Hematopoietic multipotent progenitor cell treated with erythropoietin and hydrocortisone succinate and interleukin-3 and kit ligand, for 8 days (in vitro differentiated cells): ENCODE data around the gene ZNF629.
"Not testable (repeated sequence)": the region's sequence is repeated elsewhere in the genome, so short reads cannot be mapped to it uniquely, and the experiment has no call there.

Experiments used
- DNase-seq: peaks from one replicate; pipeline ENCODE4 v3.0.0-alpha.2; 2015

ZNF629 gene

DNA sequence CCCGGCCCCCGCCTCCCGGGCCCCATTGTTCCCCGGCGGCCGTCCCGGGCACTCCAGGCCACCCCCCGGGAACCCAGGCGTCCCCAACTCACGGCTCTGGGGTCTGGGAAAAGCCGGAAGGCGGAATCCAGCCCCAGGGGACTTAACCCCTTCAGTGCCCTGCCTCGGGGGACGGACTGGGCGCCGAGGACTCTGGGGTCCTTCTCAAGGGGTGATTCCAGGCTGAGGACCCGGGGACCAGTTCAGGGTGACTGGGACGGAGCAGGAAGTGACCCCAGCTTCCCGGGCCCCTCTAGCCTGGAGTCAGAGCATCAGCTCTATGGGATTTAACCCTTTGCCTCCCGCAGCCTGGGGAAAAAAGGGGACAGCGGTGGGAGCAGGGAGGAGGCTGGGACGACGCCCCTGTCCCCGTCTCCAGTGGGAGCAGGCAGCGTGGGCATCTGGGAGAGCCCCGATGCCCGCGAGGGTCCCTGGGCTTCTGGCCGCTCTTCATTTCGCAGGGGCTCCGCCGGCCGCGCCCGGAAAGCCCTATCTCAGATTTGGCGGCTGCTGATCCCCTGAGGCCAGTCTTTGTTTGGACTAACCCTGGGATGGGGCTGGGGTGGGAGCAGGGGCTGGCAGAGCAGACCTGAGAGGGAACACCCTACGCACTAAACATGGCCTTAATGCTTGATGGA, at the start of gene ZNF629:
TSS of gene ZNF629 (minus strand) at position 270 of the 677 bp plus-strand sequence. CDS start 2,723 bp downstream, outside the sequence.
- DNase-seq, result peak; percentile 43

DNA sequence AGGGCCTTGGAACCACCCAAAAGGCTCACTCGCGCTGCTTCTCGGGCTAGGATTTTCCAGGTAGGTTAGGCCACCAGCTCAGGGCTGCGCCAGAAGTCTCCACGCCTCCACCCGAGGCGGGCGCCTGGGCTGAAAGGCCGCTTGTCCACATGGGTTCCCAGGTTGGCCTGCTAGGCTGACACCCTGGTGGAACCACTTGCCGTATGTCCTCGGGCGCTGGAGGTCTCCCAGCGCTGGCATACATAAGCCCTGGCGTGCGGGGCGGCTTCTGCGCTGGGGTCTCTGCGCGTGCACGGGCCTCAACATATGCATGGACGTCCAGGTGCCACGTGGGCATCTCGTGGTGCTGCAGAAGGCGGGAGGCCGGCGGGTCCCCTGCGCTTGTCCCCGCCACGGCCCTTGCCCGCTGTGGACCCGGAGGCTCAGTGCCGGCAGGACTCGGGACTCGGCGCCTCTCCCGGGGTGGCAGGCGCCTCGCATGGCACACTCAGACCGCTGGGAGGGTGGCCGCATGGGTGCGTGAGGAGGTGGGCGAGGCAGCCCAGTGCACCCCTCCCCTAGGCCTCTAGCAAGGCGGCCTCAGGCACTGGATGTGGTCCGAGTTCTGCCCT, 47.2 kb upstream of the ZNF629 start:
- no peak for DNase-seq

DNA sequence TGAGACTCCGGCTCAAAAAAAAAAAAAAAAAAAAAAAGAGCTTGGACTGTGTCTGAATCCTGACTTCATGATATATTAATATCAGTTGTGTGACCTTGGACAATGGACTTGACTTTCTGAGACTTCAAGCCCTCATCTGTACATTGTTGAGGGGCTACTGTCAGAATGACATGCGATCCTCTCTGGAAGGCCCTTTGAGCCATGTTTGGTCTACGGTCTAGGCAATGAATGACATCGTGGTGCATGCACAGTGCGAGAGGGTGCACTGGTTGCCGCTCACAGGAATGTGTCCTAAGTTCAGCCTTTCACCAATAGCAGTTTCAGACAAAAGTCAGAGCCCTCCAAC, 43.0 kb upstream of the ZNF629 start:
- no peak for DNase-seq

DNA sequence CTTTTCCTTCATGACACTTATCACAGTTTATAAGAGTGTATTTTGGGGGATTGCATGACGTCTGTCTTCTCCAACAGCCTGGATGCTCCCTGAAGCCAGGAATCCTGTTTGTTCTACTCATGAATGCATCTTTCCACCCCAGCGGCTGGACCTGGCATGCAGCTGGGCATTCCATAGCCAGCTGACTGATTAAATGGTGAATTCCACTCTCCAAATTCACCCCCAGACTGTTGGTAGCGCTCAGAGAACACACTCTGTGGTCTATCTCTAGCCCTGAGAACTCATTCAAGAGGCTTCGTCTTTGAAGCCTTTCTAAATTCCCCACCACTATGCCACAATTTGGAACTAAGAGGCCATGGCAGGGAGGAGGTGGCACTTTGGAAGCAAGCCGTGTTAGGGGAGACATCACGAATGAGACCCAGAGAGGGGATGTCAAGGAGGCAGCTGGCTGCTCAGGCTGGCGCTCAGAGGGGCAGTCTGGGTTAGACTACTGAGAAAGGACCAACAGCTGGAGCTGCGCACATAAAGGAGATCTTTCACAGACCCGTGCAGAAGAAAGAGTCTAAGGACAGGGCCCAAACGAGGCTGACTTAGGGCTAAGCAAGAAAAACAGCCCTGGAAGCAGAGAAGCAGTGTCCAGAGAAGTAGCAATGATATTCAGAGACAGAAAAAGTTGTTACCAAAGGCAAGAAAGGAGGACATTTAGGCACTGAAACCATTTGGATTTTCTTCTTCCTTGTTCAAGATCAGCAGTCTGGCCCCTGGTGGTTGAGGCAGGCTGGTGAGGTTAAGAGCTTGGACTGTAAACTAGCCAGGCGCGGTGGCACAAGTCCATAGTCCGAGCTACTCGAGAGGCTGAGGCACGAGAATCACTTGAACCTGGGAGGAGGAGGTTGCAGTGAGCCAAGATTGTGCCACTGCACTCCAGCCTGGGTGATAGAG, 42.4 kb upstream of the ZNF629 start:
- DNase-seq, result no peak

DNA sequence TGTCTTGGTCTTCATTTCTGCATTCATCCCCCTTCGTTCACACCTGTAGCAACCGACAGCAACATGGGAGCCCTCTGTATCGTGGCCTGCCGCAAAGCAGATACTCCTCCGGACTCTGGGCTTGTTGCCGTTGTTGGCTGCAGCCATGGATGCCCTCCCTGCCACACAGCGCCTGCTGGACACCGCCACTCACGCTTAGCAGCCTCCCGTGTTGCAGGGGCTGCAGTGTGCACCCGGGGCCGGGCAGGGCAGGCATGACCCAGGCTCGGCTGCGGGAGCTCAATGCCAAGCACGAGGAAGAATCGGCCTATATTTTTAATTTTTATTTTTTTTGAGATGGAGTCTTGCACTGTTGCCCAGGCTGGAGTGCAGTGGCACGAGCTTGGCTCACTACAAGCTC, 34.9 kb upstream of the ZNF629 start:
- no peak for DNase-seq

DNA sequence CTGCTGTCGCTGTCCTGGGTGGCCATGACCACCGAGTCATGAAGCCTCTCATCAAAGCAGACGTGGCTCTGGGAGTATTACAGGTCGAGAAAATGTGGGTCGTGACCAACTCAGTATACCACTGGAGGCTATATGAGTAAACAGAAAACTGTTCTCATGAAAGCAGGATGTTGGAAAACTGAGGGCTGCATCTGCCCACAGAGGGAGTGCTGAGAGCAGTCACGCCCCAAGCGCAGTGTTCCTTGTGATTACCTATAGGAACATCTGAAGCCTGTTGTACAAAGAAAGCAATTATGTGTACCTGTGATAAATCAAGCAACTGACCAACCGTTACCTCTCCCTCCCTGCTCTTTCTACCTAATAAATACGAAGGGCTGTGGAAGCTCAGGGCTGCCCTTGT, 34.4 kb upstream of the ZNF629 start:
- not testable (repeated sequence) for DNase-seq

DNA sequence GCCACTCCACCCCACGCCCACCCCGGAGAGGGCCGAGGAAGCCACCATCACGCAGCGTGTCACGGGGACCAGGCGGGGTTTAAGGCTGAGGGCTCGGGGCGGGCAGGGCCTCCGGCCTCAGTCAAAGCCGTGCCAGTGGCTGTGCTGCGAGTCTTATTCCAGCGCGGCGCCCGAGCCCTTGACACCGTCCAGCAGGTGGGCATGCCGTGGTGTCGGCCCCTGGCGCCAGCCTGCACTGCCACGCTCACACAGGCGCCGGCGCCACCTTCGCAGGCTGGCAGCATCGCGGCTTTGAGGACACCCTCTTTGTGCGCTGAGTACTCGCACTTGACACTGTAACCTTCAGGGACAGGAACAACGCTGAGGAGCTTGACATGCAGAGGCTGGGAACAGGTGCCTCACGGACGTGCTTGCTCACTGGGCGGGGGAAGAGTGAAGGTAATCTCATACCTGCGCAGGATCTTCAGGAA, 34.0 kb upstream of the ZNF629 start:
- no peak for DNase-seq

DNA sequence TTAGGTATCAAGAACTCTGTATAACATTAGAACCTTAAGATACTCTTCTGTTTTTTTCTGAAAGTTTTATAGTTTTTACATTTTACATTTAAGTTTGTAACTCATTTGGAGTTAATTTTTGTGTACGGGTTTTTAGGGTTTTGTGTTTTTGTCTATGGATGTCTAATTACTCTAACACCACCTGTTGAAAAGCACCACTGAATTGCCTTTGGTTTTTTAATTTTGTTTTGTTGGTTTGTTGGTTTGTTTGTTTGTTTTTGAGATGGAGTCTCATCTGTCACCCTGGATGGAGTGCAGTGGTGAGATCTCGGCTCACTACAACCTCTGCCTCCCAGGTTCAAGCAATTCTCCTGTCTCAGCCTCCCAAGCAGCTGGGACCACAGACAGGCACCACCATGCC, 29.8 kb upstream of the ZNF629 start:
- DNase-seq, result no peak

DNA sequence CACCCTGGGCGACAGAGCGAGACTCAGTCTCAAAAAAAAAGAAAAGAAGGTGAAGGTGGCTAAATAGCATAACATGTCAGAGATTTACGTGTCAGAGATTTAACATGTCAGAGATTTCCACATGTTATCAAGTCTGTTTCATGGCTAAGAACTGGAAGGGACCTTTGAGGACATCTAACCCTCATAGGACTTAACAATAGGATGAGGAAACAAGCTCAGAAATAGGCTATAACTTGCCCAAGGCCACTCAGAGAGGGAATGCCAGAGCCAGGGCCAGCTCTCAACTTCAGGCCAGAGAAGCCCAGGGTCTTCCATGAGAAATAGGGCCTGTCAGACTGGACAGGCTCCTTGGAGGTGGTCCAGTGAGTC, 26.8 kb upstream of the ZNF629 start:
- no peak for DNase-seq

DNA sequence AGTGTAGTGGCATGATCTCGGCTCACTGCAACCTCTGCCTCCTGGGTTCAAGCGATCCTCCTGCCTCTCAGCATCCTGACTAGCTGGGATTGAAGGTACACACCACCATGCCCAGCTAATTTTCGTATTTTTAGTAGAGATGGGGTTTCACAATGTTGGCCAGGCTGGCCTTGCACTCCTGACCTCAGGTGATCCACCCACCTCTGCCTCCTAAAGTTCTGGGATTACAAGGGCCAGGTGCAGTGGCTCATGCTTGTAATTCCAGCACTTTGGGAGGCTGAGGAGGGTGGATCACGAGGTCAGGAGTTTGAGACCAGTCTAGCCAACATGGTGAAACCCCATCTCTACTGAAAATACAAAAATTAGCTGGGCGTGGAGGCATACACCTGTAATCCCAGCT, 22.7 kb upstream of the ZNF629 start:
- DNase-seq, result not testable (repeated sequence)

DNA sequence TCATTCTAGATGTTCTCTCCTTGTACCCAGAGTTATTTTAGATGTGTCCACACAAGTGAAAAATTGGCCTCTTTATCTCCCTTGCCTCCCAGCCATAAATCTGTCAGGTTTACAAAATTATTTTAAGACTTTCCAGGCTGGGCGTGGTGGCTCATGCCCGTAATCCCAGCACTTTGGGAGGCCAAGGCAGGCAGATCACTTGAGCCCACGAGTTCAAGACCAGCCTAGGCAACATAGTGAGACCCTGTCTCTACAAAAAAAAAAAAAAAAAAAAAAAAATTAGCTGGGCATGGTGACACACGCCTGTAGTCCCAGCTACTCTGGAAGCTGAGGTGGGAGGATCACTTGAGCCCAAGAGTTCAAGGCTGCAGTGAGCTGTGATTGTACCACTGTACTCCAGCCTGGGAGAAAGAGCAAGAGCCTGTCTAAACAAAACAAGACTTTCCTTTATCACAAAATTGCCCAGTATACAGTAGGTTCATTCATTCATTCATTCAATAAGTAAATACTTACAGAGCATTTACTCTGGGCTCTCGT, 22.0 kb upstream of the ZNF629 start:
- not testable (repeated sequence) for DNase-seq

DNA sequence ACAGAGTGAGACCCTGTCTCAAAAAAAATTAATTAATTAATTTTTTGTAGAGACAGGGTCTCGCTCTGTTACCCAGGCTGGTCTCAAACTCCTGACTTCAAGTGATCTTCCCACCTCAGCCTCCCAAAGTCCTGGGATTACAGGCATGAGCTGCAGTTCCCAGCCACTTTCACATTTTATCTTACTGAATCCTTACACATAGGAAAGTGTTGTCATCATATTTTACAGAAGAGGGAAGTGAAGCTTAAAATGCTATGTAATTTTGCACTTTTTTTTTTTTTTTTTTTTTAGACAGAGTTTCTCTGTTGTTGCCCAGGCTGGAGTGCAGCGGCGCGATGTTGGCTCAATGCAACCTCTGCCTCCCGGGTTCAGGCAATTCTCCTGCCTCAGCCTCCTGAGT, 21.1 kb upstream of the ZNF629 start:
- no peak for DNase-seq

DNA sequence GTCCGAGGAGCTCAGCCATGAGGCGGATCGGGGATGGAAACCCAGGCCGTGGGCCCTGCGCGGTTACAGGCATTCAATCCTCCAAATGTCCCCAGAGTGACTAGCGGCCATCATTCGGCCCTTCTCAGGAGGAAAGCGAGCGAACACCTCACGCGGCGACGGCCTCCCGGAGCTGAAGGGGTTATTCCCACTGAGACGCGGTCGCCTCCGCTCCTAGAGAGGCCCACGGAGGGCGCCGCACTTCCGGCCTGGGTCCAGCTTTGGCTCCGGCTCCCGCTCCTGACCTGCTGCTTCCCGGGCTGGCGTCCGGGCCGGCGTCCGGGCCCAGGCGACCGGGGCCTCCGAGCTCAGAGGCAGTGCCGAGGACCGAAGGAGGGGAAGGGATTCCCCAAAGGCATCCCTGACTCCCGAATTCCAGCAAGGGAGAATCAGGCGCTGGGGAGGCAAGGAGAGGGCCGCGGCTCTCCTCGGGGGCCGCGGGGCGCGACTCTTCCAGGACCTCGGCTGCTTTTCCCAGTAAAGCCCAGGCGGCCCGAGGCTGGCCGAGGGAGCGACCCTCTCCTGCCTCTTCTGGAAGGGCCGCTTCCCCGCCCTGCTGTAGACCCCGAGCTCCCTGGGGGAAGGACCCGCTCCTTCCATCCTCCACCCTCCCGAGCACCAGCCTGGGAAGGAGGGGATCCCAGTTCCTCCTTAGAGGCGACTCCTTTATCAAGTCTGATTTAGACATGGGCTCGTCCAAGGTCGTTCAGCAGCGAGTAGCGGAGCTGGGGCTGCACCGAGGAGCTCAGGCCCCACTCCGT, 18.6 kb upstream of the ZNF629 start:
- DNase-seq, result peak; percentile 62

DNA sequence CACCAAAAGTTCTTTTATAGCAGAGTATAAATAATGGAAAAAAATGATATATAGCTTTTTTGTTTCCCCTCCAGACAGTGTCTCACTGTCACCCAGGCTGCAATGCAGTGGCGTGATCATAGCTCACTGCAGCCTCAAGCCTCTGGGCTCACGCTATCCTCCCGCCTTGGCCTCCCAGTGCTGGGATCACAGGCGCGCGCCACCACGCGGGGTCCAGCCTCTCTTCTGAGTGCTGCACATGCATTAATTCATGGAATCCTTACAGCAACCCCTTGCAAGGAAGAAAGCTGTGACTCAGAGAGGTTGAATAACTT, 18.0 kb upstream of the ZNF629 start:
- no peak for DNase-seq

DNA sequence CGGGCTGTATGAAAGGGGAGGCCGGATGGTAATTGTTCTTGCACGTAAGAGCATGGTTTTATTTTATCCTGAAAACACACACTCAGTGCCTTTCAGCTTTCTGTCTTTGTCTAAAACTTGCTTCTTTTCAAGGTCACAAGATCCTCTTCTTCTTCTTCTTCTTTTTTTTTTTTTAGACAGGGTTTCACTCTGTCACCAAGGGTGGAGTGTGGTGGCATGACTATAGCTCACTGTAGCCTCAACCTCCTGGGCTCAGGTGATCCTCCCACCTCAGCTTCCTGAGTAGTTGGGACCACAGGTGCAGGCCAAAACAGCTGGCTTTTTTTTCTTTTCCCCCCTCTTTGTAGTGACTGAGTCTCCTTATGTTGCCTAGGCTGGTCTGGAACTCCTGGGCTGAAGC, 15.9 kb upstream of the ZNF629 start:
- DNase-seq, result no peak

DNA sequence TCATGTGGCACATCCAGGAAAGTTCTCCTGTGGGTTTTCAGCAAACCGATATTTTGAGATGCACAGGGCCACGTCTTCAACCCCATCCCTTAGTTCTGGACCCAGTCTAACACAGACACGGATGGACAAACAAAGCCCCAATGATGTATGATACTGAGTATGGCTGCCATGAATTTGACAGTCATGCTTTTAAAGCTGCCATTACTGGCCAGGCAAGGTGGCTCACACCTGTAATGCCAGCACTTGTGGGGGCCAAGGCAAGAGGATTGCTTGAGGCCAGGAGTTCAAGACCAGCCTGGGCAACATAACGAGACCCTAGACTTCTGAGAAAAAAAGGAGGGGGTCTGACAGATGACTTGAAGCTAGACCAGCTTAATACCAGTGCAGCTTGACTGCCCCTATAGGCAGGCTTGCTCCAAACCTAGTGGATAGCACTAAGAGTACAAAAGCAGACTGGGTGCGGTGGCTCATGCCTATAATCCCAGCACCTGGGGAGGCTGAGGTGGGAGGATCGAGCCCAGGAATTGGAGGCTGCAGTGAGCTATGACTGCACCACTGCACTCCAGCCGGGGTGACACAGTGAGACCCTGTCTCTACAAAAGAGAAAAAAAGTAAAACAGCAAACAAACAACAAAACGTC, 10.8 kb upstream of the ZNF629 start:
- no peak for DNase-seq

DNA sequence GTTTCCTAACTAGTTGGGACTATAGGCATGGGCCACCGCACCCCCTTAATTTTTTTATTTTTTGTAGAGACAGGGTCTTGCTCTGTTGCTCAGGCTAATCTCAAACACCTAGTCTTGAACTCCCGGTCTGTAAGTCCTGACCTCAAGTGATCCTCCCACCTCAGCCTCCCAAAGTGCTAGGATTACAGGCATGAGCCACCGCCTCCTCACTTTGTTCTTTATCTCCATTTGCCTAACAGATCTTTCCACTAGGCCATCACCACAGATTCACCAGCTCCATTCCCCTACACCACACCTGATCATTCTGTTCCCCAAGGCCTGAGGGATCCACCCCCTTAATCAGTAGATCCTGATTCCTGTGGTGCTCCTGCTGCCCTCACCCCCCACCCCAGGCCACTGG, 7.6 kb upstream of the ZNF629 start:
- DNase-seq, result no peak

DNA sequence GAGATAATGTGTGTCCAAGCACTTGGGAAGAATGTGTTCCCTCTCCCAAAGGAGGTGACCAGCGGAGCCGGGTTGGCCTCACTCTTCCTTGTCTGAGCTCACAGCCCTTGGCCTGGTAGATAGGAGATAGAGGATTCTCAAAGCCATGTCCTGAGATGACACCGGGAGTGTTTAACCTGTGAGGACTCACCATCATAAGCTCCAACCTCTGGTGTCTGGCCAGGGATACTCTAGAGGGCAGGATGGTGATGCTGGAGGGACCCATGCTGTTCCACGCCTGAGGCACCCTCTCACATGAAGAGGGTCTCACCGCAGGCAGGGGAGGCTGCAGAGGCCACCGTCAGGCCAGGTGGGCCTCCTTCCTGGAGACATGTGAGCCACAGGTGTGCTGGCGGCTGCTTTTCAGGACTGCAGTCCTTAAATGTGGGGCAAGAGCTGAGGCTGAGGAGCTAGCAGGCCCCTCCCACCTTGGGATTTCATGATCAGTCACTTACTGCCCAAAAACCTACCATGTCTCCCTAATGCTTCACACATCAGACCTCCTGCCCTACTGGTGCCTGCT, 6.6 kb upstream of the ZNF629 start:
- DNase-seq, result no peak

DNA sequence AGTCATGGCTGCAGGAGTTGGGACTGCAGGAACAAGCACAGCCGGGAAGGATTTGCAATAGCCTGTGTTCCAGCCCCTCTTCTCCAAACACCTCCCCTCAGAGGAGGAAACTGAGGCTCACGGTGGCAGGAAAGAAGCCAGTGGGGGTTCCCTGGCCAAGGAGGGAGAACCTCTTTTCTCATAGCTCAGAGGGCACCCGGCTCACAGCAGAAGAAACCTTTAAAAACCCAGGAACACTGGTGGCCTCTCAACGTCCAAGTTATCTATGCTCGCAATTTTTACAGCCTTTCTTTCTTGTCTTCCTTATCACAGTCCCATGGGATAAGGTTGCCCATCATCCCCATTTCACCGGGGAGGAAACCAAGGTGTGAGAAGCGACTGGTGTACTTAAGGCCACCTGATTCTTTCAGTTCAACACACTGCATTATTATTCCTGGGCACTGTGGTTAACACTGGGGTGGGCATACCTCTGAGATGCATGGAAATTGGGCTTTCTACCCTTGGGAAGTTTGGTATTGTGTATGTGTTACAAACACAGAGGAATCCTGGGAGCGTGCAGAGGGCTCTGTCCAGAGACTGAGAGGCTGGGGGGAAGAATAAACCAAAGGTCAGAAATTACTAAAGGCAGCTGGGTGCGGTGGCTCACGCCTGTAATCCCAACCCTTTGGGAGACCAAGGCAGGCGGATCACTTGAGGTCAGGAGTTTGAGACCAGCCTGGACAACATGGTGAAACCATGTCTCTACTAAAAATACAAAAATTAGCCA, 791 bp upstream of the ZNF629 start:
- DNase-seq, result no peak

DNA sequence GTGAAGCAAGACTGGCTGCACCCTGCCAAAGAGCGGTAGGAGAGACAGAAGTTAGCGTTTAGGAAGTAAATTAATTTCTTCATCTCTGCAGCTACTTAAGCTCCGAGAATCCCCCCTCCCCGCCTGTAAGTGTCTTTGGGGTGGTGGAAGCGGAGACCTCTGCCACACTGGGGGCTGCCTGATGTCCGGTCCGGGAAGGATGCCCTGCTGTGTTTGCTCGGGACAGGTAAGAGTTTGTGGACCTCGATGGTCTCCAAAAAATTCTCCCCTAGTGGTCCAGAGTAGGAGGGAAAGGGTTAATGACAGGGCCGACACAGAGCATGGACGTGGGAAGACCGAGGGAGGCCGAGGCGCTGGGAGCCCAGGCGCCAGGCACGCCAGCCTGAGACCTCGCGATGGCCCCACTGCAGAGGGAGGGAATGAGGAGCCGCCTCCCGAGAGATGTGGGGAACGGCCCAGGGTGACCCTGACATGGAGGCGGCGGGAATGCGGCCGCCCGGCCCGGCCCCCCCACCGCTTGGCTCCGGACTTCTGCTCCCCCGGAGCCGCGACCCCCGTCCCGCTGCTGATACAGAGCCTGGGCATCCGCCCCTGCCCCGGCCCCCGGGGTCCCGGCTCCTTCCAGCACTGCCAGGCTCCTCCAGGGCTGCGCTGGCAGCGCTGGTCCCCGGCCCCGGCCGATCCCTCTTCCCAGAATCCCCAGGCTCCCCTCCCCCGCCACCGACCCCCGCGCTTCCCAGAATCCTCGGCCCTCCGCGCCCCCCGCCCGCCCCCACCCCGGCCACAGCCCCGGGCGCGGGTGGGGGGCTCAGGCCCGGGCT, 680 bp downstream of the ZNF629 start:
- no peak for DNase-seq
